ENCODE results near the gene TPD52L1. TPM values are rescaled to one million over a fixed set of nuclear protein-coding genes. Genes with fewer than 3 reads are reported as not detected.

Gene TPD52L1
- total and polyA plus RNA-seq, 2 donors from 2014 or later: 69.1 to 91.1 TPM

DNA sequence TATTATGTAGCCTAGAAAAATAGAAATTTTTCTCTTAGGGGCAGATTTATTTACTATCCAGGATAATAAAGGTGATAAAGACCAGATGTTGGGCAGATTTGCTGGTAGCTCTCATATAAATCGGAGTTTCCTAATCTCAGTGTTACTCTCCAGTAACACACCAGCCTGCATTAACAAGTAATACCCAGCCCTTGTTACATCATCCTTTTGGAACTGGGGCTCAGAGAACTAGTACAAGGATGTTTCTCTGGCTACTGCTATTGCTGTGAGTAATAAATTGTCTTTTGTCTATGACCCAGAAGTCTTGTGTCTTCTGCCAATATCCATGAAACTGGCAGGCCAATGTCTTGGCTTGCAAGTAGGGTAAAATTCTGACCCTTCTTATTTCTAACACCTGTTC is 16.8 kb downstream of the TPD52L1 start:
- H3K27me3 ChIP-seq (ENCODE audit: control insufficient read depth, insufficient read depth, low read length): no peaks in the 10 kb centered on the region
- H3K4me1 ChIP-seq (ENCODE audit: control insufficient read depth in 2 of 3, insufficient read depth in 2 of 3, low read depth in 1 of 3, low read length in 3 of 3): no peaks in the 10 kb centered on the region
- intact Hi-C loops (cut with DNase I): no loop called here
- DNase-seq (no peak), FAIRE-seq (no peak)
- H3K36me3 ChIP-seq (ENCODE audit: control insufficient read depth in 2 of 3, insufficient read depth in 3 of 3, low read length in 3 of 3): no peaks in the 10 kb centered on the region
- no peak overlapping the region for H3K9ac ChIP-seq (ENCODE audit: low read length in 3 of 3)
- no peak overlapping the region for H3K27ac ChIP-seq (ENCODE audit: low read depth in 2 of 2, low read length in 2 of 2)
- TF ChIP-seq, protein P1, sequence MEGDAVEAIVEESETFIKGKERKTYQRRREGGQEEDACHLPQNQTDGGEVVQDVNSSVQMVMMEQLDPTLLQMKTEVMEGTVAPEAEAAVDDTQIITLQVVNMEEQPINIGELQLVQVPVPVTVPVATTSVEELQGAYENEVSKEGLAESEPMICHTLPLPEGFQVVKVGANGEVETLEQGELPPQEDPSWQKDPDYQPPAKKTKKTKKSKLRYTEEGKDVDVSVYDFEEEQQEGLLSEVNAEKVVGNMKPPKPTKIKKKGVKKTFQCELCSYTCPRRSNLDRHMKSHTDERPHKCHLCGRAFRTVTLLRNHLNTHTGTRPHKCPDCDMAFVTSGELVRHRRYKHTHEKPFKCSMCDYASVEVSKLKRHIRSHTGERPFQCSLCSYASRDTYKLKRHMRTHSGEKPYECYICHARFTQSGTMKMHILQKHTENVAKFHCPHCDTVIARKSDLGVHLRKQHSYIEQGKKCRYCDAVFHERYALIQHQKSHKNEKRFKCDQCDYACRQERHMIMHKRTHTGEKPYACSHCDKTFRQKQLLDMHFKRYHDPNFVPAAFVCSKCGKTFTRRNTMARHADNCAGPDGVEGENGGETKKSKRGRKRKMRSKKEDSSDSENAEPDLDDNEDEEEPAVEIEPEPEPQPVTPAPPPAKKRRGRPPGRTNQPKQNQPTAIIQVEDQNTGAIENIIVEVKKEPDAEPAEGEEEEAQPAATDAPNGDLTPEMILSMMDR (IDR thresholded peaks at IDR 0.05; ENCODE audit: borderline replicate concordance, extremely low read depth, insufficient read depth): no peak
- no peaks in the 10 kb centered on the region for H3K9me3 ChIP-seq (ENCODE audit: control insufficient read depth in 2 of 3, insufficient read depth in 1 of 3, low read length in 3 of 3)
- no peak overlapping the region for H3K4me3 ChIP-seq (ENCODE audit: low read length in 3 of 3)

DNA sequence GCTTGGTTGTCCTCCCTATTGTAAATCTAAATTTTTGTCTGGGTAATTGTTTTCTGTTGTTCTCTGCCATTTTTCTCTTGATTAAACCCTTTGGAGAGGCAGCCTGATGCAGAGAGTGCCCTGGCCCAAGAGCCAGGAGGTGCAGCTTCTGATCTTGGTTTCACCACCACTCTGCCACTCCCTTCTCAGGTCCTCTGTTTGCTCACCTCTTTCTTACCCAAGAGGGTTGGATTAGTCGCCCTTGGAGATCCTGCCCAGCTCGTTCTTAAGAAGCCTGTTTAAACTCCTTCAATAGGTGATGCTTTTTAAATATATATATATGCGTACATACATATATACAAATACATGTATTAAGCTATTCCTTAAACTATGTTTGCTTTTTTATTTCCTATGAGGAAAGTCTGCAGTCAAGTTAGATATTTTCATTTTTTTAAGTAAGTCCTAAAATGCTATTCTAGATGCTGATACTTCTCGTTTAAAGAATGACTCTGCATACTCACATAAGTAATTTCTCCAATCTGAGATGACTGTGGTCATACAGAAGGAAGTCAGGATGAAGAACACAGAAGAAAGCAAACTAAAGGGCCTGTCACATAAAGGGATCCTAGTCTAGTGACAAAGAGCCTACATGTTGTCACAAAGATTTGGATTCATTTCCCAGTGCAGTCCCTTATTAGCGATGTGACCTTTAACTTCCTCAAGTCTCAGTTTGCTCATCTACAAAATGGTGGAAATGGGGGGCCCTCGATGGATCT is 19.9 kb downstream of the TPD52L1 start:
- H3K36me3 ChIP-seq (ENCODE audit: control insufficient read depth in 2 of 3, insufficient read depth in 3 of 3, low read length in 3 of 3): no peaks in the 10 kb centered on the region

DNA sequence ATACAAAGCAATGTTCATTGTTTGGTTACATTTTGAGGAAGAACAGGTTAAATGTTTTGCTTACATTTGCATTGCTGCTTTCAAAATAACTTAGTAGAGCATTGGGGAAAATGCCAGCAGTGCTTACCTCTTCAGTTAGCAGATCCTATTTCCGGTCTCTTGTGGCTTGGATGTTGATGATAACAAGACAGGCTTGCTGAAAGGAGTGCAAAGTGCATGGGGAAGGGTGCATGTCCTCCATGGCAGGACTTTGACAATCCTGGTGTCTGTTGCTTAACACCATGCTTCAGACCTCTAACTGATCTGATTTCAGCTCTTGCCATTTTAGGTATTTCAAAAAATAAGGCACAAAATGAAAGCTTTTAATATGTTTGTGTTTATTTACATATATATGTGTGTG is 21.1 kb downstream of the TPD52L1 start:
- intact Hi-C loops (cut with DNase I): no loop called here
- Histone ChIP-seq H3K9ac (ENCODE audit: low read length in 3 of 3) (no peak overlapping the region), H3K36me3 (ENCODE audit: control insufficient read depth in 2 of 3, insufficient read depth in 3 of 3, low read length in 3 of 3) (no peaks in the 10 kb centered on the region), H3K9me3 (ENCODE audit: control insufficient read depth in 2 of 3, insufficient read depth in 1 of 3, low read length in 3 of 3) (no peaks in the 10 kb centered on the region), H3K4me3 (ENCODE audit: low read length in 3 of 3) (no peak overlapping the region), H3K27ac (ENCODE audit: low read depth in 2 of 2, low read length in 2 of 2) (no peak overlapping the region), H3K27me3 (ENCODE audit: control insufficient read depth, insufficient read depth, low read length) (no peaks in the 10 kb centered on the region), H3K4me1 (ENCODE audit: control insufficient read depth in 2 of 3, insufficient read depth in 2 of 3, low read depth in 1 of 3, low read length in 3 of 3) (no peaks in the 10 kb centered on the region)
- FAIRE-seq (no peak), DNase-seq (no peak)
- TF ChIP-seq, protein P1 (IDR thresholded peaks at IDR 0.05; ENCODE audit: borderline replicate concordance, extremely low read depth, insufficient read depth): no peak

More for the DNA sequence above, 19.9 kb downstream of the TPD52L1 start:
- Histone ChIP-seq H3K27ac (ENCODE audit: low read depth in 2 of 2, low read length in 2 of 2) (no peak overlapping the region), H3K4me3 (ENCODE audit: low read length in 3 of 3) (no peak overlapping the region), H3K27me3 (ENCODE audit: control insufficient read depth, insufficient read depth, low read length) (no peaks in the 10 kb centered on the region), H3K4me1 (ENCODE audit: control insufficient read depth in 2 of 3, insufficient read depth in 2 of 3, low read depth in 1 of 3, low read length in 3 of 3) (no peaks in the 10 kb centered on the region), H3K9ac (ENCODE audit: low read length in 3 of 3) (no peak overlapping the region), H3K9me3 (ENCODE audit: control insufficient read depth in 2 of 3, insufficient read depth in 1 of 3, low read length in 3 of 3) (no peaks in the 10 kb centered on the region)
- intact Hi-C loops (cut with DNase I): no loop called here
- no peak for DNase-seq
- no peak for FAIRE-seq
- TF ChIP-seq, protein P1 (IDR thresholded peaks at IDR 0.05; ENCODE audit: borderline replicate concordance, extremely low read depth, insufficient read depth): no peak
